GM19397 (cell line): Measurements from ENCODE around the gene BIRC3.
"Not testable (repeated sequence)": the region's sequence is repeated elsewhere in the genome, so short reads cannot be mapped to it uniquely, and the experiment has no call there.

ENCODE experiments used
- ATAC-seq: cut with Tn5 transposase; IDR thresholded peaks from one replicate; pipeline ENCODE4 v1.9.1; 2021; ENCODE audit warnings: mild to moderate bottlenecking, moderate library complexity; ENCODE audit not compliant: unreplicated experiment

The BIRC3 gene

GRCh38 chr11:102364991-102365390, 47.7 kb downstream of the BIRC3 start:
- no peak for ATAC-seq

- no peak for ATAC-seq
These were observed 50.1 kb downstream of the BIRC3 start for GRCh38 chr11:102367364-102367763.

GRCh38 chr11:102368472-102368871, 51.2 kb downstream of the BIRC3 start:
- peak; percentile 99 for ATAC-seq

- not testable (repeated sequence) for ATAC-seq
These were observed 57.5 kb downstream of the BIRC3 start for GRCh38 chr11:102374633-102375424.

- no peak for ATAC-seq
These were observed 58.6 kb downstream of the BIRC3 start for GRCh38 chr11:102375720-102376399.

- ATAC-seq: no peak
These were observed 60.6 kb downstream of the BIRC3 start for GRCh38 chr11:102377891-102378290.

GRCh38 chr11:102378818-102379217, 61.5 kb downstream of the BIRC3 start:
- no peak for ATAC-seq

- no peak for ATAC-seq
These were observed 65.1 kb downstream of the BIRC3 start for GRCh38 chr11:102382384-102382783.

GRCh38 chr11:102383839-102384238, 66.6 kb downstream of the BIRC3 start:
- no peak for ATAC-seq

- ATAC-seq: no peak
These were observed 67.3 kb downstream of the BIRC3 start for GRCh38 chr11:102384419-102385079.

- no peak for ATAC-seq
These were observed 68.1 kb downstream of the BIRC3 start for GRCh38 chr11:102385085-102386007.

GRCh38 chr11:102386136-102386734, 69.0 kb downstream of the BIRC3 start:
- no peak for ATAC-seq

- no peak for ATAC-seq
These were observed 69.9 kb downstream of the BIRC3 start for GRCh38 chr11:102387043-102387781.
